Superior temporal gyrus (tissue), 1 donor: ENCODE data around the gene GRID2.

Experiments used
- DNase-seq: peaks from one replicate; pipeline ENCODE4 v3.0.0-alpha.2; 2016; ENCODE audit errors: extremely low spot score

Gene GRID2

DNA sequence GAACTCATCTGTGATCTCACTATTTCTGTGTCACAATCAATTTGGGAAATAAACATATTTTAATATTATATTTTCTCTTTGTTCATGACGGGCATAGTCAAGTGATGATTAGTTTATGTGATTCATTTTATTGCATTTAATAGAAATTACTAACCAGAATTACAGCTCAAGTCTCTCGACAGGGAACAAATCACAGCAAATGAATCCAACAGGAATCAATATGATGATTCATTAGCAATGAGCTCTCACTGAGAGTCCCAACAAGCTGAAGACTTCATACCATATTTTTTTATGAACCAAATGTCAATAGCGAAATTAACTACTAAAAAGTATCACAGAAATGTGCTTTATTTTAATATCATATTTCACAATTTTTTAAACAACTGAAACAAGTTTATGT lies 649.7 kb downstream of the GRID2 start:
- no peak for DNase-seq

DNA sequence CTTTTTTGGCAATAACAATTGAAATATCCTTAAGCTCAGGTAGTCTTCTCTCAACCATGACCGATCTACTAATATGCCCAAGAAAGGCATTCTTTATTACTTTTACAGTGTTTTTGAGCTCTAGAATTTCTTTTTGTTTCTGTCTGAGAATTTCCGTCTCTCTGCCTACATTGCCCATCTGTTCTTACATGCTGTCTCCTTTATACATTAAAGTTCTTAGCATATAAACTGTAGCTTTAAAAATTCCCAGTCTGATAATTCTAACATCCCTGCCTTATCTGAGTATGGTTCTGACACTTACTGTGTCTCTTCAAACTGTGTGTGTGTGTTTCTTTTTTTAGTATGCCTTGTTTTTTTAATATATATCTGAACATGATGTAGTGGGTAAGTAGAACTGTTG lies 658.1 kb downstream of the GRID2 start:
- no peak for DNase-seq

DNA sequence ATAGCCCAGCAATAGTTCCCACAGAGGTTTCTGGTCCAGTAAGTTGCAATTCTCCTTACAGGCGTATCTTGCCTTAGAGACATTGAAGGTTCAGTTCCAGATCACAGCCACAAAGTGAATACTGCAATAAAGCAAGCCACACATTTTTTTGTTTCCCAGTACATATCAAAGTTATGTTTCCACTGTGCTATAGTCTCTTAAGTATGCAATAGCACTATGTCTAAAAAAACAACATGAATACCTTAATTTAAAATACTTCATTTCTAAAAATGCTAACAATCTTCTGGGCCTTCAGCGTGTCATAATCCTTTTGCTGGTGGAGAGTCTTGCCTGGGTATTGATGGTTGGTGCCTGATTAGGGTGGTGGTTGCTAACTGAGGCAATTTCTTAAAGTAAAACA lies 659.1 kb downstream of the GRID2 start:
- no peak for DNase-seq

DNA sequence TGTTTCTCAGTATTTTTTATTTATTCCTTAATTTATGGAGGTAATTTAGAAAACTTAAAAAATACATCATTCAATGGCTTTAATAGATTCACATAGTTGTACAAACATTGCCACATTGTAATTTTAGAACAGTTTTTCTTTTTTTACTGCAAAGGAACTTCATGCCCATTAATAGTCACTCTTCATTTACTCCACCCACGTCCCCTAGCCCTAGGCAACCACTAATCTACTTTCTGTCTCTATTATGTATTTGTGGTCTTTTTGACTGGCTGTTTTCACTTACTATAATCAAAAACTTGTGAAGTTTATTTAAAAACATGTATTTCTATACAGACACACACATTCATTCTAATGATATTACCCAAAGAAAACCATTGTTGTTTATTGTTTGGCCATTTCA lies 664.8 kb downstream of the GRID2 start:
- DNase-seq: no peak

DNA sequence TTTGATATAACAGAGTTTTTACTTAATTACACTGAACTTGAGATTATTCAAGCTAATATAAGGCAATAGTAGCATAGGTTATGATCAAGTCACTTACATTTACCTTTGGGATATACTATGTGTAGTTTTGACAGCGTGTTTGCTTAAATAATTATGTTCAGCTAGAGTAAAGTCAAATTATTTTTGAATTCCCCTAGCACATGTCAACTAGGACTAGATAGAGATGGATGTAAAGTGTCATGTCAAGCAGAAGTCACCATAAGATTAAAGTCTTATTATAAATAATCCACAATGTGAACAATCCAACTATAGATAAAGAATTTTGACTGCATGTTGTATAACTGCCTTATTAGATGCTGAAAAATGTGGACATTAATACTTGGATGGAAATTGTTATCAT lies 665.2 kb downstream of the GRID2 start:
- no peak for DNase-seq

DNA sequence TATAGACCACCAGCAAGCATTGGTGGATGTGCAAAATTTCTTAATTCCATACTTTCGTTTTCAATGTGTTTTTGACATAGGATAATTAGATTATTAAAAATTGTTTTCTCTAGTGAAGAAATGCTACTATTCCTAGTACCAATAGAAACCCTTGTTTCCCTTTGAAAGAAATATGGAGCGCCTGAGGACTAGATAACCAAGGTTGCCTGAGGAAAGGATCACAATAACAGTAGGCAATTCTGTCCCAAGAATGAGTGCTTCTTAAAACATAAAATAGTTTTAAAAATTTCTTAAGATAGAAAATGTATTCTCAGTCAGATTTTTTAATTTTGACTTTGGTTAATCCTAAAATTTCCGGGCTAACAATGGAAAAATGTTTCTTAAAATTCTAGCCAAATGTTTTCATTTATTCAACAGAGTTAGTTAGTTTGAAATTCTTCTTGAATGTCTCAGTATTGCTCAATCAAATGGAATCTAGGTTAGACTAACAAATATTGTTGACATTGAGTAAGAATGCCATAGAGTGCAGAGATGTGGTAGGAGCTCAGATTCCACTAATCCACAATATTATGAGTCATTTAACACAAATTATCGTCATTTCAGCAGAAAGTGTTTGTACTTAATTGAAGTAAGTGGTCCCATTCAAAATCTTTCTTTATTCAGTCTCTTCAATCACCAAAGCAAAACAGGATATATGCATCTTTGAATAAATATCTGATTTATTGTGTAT lies 666.0 kb downstream of the GRID2 start:
- DNase-seq: no peak

DNA sequence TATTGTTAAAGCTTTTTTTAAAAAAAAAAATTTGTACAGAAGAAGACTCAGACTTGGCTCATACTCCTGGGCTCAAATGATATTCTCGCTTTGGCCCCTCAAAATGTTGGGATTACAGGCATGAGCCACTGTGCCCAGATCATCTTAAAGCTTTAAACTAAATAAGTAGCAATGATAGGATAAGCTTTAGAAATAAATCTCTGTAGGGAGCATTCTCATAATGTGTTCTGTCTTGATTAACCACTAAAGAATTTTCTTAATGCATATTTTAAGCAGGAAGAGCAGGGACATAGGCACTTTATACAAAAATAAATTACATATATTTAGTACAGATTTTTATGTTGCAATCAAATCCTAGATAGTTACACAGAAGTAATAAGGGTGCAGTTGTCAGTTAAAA lies 667.2 kb downstream of the GRID2 start:
- DNase-seq: no peak

DNA sequence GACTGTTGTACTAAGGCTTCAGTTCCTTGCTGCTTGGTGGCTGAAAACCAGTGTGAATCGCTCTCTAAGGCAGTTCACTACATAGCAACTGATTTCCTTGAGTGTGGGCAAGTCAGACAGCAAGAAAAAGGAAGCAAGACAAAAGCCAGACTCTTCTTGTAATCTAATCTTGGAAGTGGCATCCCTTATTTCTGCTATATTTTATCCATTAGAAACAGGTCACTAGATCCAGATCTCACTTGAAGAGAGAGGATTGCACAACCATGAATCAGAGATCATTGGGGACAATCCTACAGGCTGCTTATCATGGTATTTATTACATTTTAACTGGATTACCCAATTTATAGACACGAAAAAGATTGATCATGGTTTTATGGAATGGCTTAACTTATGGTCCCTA lies 684.5 kb downstream of the GRID2 start:
- no peak for DNase-seq

DNA sequence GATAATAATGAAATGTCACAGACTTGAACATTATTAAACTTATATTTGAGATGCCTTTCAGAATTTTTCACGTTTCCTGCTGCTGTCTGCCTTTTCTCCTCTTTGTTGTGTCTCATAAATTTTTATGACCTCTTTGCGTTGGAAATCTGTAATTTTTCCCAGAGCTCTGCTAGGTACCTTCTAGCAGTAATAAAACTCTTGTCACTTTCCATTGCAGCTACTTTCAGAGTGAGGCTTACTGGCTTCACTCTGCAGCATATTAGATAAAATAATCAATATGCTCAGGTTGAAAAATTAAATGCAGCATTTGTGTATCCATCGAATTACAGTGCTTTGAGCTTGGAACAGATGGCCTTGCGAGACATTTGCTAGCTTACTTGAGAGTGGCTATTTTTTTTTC lies 689.0 kb downstream of the GRID2 start:
- DNase-seq: no peak

DNA sequence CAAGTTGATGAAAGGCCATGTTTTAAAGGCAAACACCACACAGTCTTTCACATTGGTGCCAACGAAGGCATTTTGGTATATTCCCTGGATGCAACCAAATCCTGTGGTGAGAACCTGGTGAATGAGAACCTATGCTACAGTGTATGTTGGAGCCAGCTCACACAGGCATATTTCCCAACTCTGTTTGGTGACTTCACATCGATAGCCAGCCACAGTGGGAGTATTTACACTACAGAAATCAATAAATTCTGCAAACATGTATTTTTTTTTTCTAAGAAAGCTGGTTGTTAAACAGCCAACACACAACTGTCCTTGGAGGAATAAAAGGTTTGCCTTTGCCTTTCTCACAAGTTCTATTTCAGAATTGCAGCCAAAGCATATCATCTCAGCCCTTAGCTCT lies 691.0 kb downstream of the GRID2 start:
- no peak for DNase-seq

DNA sequence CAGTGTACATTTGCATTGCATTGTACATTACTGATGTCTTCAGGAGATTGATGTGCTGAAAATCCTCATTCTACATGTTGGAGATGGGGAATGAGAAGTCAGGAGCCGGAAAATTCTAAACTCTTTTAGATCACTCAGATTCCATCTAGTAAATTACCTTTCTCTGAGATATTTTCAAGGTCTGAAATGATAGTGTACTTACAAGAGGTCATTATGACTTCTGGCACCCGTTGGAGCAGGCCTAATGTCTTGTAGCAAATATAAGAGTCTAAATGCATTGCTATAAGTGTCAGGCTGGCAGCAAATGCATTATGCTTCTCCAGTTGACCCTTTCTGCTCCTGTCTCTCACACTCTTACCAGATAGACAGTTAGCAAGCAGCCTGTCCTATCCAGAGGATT lies 692.8 kb downstream of the GRID2 start:
- DNase-seq: no peak

DNA sequence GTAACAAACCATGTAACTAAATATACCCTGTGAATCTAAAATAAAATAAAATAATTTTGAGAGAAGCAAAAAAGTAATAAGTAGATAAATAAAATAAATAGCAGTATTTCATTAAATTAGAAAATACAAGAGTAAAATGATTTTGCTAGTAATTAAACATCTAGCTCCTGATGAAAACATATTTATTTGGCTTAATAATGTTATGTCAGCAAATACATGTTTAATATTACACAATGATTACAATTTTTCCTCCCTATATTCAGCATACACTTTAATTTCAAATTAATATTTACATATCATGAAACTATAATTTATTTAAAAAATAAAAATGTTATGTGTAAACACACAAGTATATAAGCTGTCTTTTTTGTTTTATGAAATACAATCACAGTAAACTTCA lies 697.1 kb downstream of the GRID2 start:
- DNase-seq: no peak

DNA sequence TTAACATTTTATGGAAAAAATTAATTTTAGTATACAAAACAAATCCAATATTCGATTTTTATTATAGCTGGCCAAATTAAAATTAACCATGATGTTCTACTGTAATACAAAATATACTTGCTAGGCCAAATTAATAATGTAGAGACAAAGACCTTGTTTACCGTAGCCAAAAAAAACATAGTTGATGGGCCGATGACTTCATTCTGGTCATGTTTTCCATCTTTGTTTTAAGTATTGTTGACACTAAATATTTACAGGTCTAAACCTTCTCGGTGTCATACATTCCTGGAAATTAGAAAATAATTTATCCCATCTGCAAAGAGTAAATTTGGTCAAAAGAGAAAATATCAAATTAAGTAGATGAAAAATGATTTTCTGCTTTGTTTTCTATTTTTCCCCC lies 698.5 kb downstream of the GRID2 start:
- no peak for DNase-seq

DNA sequence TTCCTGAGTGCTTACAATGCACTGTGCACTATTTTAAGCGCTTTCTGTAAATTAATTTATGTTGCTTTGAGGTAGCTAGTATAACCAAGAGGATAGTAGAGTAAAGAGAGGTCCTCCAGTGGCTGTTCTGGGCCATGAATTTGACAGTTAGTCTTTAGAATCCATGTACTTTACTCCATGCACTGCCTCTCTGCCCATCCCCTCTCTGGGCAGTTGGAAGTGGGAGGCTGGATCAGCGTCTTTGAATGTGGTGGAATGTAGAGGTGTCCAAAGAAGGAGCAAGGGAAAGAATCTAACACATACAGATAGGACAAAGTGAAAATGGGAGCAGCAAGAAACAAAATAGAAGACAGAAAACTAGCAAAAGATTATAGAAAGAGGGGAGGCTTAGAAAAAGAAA lies 712.6 kb downstream of the GRID2 start:
- DNase-seq: no peak

DNA sequence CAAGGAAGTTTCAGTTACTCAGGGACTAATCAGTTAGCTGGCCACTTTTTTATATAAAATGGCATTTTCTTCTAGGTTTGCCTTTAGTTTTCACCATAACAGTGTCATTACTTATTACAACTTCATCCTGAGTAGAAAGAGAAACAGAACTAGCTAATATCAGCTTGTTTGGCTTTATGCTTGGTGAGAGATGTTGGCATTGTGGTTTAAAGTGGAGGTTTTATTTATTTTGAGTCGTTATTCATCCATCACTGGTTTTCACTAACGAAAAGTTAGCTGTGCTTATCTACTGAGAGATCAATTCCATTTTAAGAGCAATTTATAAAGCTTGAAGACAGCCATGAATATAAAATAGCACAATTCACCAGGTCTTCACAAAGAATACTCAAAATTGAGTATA lies 714.5 kb downstream of the GRID2 start:
- DNase-seq: no peak

DNA sequence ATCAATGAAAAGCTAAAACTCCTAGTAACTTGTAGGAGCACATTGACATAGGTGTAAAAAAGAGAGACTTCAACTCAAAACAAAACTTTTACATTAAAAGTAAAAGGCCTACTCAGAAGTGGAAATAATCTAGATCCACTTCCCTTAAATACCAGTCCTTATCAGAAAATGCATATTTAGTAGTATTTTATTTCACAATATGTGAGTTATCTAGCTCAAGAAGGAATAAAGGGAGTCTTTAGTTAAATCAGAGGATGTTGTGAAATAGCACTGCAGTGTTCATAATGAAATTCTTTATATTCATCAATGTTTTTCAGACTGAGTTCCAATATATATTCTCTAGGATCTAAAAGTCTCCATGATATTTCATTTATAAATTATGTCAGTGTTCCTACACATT lies 715.0 kb downstream of the GRID2 start:
- DNase-seq: no peak

DNA sequence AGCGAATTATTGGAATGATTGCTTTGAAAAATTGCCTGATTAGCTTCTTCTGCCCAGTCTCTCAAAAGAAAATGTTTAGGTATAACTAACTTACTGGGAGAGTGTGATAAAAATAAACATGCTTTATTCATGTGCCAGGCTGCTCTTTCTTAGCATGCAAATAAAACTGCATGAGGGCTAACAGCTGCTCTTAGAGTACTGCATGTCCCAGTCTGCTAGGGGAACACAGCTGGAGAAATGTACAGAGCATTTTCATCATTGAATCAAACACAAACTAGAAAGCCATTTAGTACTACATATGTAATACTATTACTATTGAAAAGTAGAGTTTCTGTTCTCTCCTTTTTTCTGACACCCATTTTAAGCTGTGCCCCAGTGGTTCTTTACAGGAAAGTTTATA lies 726.0 kb downstream of the GRID2 start:
- DNase-seq: no peak

DNA sequence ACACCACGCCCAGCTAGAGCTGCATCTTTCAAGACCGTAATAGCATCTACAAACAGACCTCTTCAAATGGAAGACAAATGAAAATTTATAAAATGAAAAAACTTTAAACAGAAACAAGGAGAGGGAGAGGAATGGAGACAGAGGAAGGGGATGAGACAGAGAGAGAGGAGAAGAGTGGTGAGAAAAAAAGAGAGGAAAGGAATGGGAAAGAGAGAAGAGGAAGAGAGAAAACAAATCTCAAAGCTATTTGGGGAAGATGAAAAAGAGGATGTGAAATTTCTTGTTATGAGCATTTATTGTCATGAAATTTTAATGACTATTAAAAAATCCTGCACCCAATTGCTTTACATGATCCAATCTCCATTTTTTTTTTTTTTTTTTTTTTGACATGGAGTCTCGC lies 726.9 kb downstream of the GRID2 start:
- no peak for DNase-seq

DNA sequence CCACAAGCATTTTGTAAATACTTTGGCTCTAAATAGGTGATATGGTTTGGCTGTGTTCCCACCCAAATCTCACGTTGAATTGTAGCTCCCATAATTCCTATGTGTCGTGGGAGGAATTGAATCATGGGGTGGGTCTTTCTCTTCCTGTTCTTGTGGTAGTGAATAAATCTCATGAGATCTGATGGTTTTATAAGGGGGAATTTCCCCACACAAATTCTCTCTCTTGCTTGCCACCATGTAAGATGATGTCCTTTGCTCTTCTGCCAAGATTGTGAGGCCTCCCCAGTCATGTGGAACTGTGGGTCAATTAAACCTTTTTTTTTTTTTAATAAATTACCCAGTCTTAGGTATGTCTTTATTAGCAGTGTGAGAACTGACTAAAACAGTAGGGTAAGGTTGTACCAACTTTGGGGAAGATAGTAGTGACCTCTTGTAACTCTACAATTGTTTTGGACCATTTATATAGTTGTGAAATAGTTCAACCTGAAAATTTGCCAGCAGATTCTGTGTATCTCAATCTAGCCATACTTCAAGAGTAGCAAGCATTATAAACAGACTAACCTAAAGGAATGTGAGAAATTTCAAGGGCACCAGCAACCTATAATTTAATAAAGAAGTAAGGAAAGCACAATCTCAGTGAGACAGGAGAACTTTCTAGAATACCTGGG lies 727.8 kb downstream of the GRID2 start:
- DNase-seq: no peak

DNA sequence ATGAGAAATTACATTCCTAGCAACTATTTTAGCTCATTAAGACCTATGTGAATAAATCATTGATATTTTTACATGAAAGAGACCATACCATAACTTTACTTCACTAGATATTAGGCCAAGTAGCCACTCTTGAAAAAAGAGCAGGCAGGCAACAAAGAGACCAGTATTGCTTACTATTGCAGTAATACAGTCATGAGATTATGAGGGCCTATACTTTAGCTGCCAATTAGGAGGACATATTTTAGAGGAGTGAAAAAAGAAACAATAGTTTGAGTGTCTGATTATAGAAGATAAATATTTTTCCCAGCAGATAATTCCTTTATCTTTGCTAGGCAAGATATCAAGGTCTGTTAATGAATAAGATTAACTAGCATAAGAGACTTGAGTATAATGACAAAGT lies 739.0 kb downstream of the GRID2 start:
- DNase-seq: no peak

DNA sequence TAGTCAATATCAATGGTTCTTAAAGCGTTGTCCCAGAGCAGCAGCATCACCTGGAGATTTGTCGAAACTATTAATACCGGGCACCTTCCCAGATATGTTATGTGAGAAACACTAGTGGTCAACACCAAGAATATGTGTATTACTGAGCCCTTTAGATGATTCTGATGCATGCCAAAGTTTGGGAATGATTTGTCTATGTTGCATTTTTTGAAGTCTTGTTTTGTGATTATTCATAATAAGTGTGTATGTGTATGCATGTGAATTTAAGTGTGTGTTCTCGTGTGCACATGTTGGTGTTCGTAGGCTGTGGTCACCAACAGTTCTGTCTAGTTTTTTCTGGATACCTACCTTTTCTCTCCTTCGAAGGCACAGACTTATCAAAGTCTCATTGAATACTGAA lies 749.4 kb downstream of the GRID2 start:
- DNase-seq: no peak

DNA sequence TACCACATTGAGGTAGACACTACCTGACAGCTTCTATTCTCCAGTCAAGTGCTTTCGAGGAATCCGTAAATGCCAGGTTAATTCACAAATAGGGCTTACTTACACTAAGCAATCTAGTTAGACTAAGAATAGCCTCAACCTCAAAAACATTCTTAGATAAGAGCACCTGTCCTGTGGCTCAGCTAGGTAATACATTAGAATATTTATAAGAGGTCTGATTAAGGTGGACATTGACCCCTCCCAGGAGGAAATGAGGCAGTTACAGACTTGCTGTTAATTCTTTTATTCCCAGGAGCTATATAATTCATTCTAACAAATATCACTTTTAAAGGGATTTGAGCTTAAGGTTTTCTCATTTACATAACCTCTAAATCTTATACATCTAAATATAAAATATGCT lies 758.1 kb downstream of the GRID2 start:
- no peak for DNase-seq

DNA sequence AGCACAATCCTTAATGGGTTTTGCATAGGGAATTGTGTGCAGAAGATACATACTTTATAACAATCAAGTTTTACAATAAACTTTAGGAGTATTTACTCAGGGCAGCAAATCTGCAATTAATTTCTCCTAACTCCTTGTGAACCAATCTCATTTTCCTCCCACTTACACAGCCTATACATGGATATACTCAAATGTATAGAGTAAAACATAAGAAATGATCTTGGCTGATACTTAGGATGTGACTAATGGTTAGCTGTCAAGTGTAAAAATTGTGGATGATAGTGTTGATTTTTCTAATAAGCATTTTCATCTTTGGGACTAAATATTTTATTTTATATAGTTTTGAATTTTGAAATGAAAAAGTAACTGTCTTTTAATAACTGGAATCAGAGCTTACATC lies 759.6 kb downstream of the GRID2 start:
- DNase-seq: no peak

DNA sequence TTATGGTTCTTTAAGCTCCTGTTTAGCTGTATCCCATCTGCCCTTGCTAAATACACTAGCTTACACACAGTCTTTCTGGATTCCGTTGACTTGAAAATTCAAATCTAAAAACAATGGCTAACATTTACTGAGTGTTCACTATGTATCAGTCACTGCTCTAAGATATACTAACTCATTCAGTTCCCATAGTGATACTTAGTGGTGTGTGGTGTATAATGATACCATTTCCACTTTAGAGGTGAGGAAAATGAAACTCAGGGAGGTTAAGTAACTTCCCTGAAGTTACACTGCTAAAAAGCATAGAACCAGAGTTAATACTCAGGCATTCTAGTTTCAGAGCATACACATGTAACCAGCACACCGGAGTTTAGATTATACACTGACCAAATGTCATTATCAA lies 762.0 kb downstream of the GRID2 start:
- no peak for DNase-seq
